H1 (cell line): ENCODE data around the gene GRK3. TPM values are rescaled to one million over a fixed set of nuclear protein-coding genes. Genes with fewer than 3 reads are reported as not detected.

Source experiments
- CTCF ChIA-PET: fragments of 300-600 bp; sonication (Branson Sonifier 250); formaldehyde crosslinking; loops from one replicate; lab custom pipeline; 2021; ENCODE audit not compliant: partially characterized antibody; lab: Charles Lee
- POLR2A ChIA-PET: fragments of 300-600 bp; sonication (Branson Sonifier 250); formaldehyde crosslinking; loops from one replicate; lab custom pipeline; 2021; ENCODE audit warnings: inconsistent platforms; ENCODE audit not compliant: partially characterized antibody; lab: Charles Lee
- DNase-seq, 2 experiments: peaks; one replicate each; pipeline versions ENCODE4 v3.0.0 to v3.0.0-alpha.2; 2010 to 2022; ENCODE audit warnings: low spot score in 2 of 2, low read depth in 1 of 2, mixed read lengths in 1 of 2
- FAIRE-seq: peaks from 2 replicates; lab custom pipeline; 2011; peaks lifted over from hg19 to GRCh38; lab: Jason Lieb, UNC
- H2AFZ ChIP-seq: 2 replicates; pipeline ENCODE4 v1.8.1; 2012; ENCODE audit warnings: low read length, inconsistent platforms
- H2AK5ac ChIP-seq: 2 replicates; pipeline ENCODE4 v1.6.1; 2013; ENCODE audit warnings: low read depth, low read length
- H2BK120ac ChIP-seq: replicated peaks from 2 replicates; pipeline ENCODE3; 2013; ENCODE audit warnings: low read depth, low read length, inconsistent platforms
- H2BK12ac ChIP-seq: 2 replicates; pipeline ENCODE4 v1.6.1; 2013; ENCODE audit warnings: low read depth, low read length
- H2BK15ac ChIP-seq: 2 replicates; pipeline ENCODE4 v1.6.1; 2013; ENCODE audit warnings: low read length
- H2BK20ac ChIP-seq: 2 replicates; pipeline ENCODE4 v1.6.1; 2013; ENCODE audit warnings: low read length
- H2BK5ac ChIP-seq: 2 replicates; pipeline ENCODE4 v1.6.1; 2013; ENCODE audit warnings: low read depth, low read length
- H3K14ac ChIP-seq: 2 replicates; pipeline ENCODE4 v1.6.1; 2013; ENCODE audit warnings: inconsistent platforms; ENCODE audit not compliant: insufficient read length
- H3K18ac ChIP-seq: 2 replicates; pipeline ENCODE4 v1.6.1; 2013; ENCODE audit warnings: low read length; ENCODE audit errors: extremely low read depth
- H3K23ac ChIP-seq: 2 replicates; pipeline ENCODE4 v1.6.1; 2013; ENCODE audit warnings: inconsistent platforms; ENCODE audit not compliant: insufficient read length
- H3K23me2 ChIP-seq: 2 replicates; pipeline ENCODE4 v1.6.1; 2013; ENCODE audit warnings: low read depth, low read length
- H3K27ac ChIP-seq: 2 replicates; pipeline ENCODE4 v1.6.1; 2011; ENCODE audit warnings: low read depth, low read length, inconsistent platforms
- H3K27me3 ChIP-seq, 4 experiments: replicated peaks in 1 of 4; 1 replicate in 1 of 4; 2 replicates in 3 of 4; pipeline versions ENCODE4 v1.6.1 to v1.8.1; 2011 to 2013; ENCODE audit warnings: low read length in 3 of 4, mild to moderate bottlenecking in 3 of 4, inconsistent platforms in 2 of 4, mixed read lengths in 2 of 4, moderate library complexity in 1 of 4; ENCODE audit not compliant: control insufficient read depth in 3 of 4, insufficient read depth in 3 of 4; ENCODE audit errors: extremely low read depth in 1 of 4
- H3K36me3 ChIP-seq, 4 experiments: 2 replicates each; pipeline versions ENCODE4 v1.6.1 to v1.8.1; 2011 to 2013; ENCODE audit warnings: mild to moderate bottlenecking in 4 of 4, low read length in 3 of 4, moderate library complexity in 2 of 4, control low read depth in 1 of 4, inconsistent platforms in 1 of 4; ENCODE audit not compliant: insufficient read depth in 4 of 4, control insufficient read depth in 2 of 4
- H3K4ac ChIP-seq: replicated peaks from 2 replicates; pipeline ENCODE3; 2013; ENCODE audit warnings: low read length, low read depth, mixed read lengths, inconsistent platforms; ENCODE audit not compliant: insufficient read length
- H3K4me1 ChIP-seq, 4 experiments: replicated peaks in 1 of 4; 1 replicate in 1 of 4; 2 replicates in 3 of 4; pipeline versions ENCODE4 v1.6.1 to v1.8.1; 2011 to 2013; ENCODE audit warnings: low read length in 3 of 4, inconsistent platforms in 2 of 4, mixed read lengths in 1 of 4; ENCODE audit not compliant: insufficient read depth in 4 of 4, control insufficient read depth in 3 of 4
- H3K4me2 ChIP-seq, 2 experiments: 2 replicates each; pipeline versions ENCODE4 v1.6.1 to v1.8.1; 2011 to 2013; ENCODE audit warnings: low read depth in 2 of 2, low read length in 2 of 2, control low read depth in 1 of 2, inconsistent platforms in 1 of 2, mild to moderate bottlenecking in 1 of 2; ENCODE audit not compliant: insufficient read depth in 1 of 2
- H3K4me3 ChIP-seq, 4 experiments: fragments of 200-600, 300-600 bp in 1 of 4; sonication (generic), shearing (Covaris generic), sonication (Bioruptor Twin) in 1 of 4; 2 replicates each; pipeline versions ENCODE4 v1.5.1 to v1.8.1; 2011 to 2016; ENCODE audit warnings: low read length in 4 of 4, low read depth in 3 of 4, control low read depth in 2 of 4, inconsistent platforms in 2 of 4, mild to moderate bottlenecking in 2 of 4, mixed read lengths in 1 of 4, moderate library complexity in 1 of 4; ENCODE audit not compliant: insufficient read depth in 2 of 4; ENCODE audit errors: extremely low read depth in 1 of 4
- H3K56ac ChIP-seq: replicated peaks from 2 replicates; pipeline ENCODE3; 2013; ENCODE audit warnings: low read depth, mild to moderate bottlenecking, mixed read lengths, low read length, inconsistent platforms; ENCODE audit not compliant: insufficient read length
- H3K79me1 ChIP-seq: 2 replicates; pipeline ENCODE4 v1.6.1; 2013; ENCODE audit warnings: low read depth, low read length, control low read depth
- H3K79me2 ChIP-seq, 2 experiments: 2 replicates each; pipeline versions ENCODE4 v1.6.1 to v1.8.1; 2012 to 2013; ENCODE audit warnings: low read length in 2 of 2, mild to moderate bottlenecking in 2 of 2, inconsistent platforms in 1 of 2; ENCODE audit not compliant: insufficient read depth in 2 of 2, control insufficient read depth in 1 of 2
- H3K9ac ChIP-seq, 4 experiments: replicated peaks in 1 of 4; 1 replicate in 1 of 4; 2 replicates in 3 of 4; pipeline versions ENCODE4 v1.6.1 to v1.8.1; 2011 to 2013; ENCODE audit warnings: low read depth in 3 of 4, low read length in 3 of 4, control low read depth in 2 of 4, mild to moderate bottlenecking in 2 of 4, moderate library complexity in 2 of 4, inconsistent platforms in 1 of 4; ENCODE audit errors: extremely low read depth in 1 of 4
- H3K9me3 ChIP-seq, 2 experiments: 2 replicates each; pipeline versions ENCODE4 v1.6.1 to v1.8.1; 2012 to 2013; ENCODE audit warnings: mild to moderate bottlenecking in 2 of 2, moderate library complexity in 2 of 2, control low read depth in 1 of 2, inconsistent platforms in 1 of 2, low read depth in 1 of 2, low read length in 1 of 2, mixed read lengths in 1 of 2; ENCODE audit not compliant: insufficient read depth in 2 of 2
- H4K20me1 ChIP-seq, 2 experiments: replicated peaks in 1 of 2; 2 replicates each; pipeline versions ENCODE3 to v1.8.1; 2011 to 2013; ENCODE audit warnings: inconsistent platforms in 2 of 2, low read length in 2 of 2, mild to moderate bottlenecking in 1 of 2; ENCODE audit not compliant: insufficient read depth in 2 of 2, control insufficient read depth in 1 of 2
- H4K5ac ChIP-seq: 2 replicates; pipeline ENCODE4 v1.6.1; 2013; ENCODE audit warnings: low read length, low read depth, mixed read lengths, inconsistent platforms; ENCODE audit not compliant: insufficient read length
- H4K8ac ChIP-seq: 2 replicates; pipeline ENCODE4 v1.8.0; 2013; ENCODE audit warnings: mild to moderate bottlenecking, moderate library complexity, low read length, inconsistent platforms; ENCODE audit not compliant: insufficient read depth; ENCODE audit errors: extremely low read depth
- H4K91ac ChIP-seq: replicated peaks from 2 replicates; pipeline ENCODE3; 2013; ENCODE audit warnings: low read length, mixed read lengths, inconsistent platforms; ENCODE audit not compliant: insufficient read length
- ASH2L ChIP-seq: fragments of 200-600, 300-600 bp; sonication (generic); IDR thresholded peaks from one replicate; pipeline ENCODE4 v1.7.1; 2017; ENCODE audit warnings: low read length
- GTF2F1 ChIP-seq: IDR thresholded peaks from 2 replicates; pipeline ENCODE4 v1.6.1; 2012; ENCODE audit warnings: low read depth, low read length, improper control_type of control experiment, borderline replicate concordance
- HDAC6 ChIP-seq: IDR thresholded peaks from one replicate; pipeline ENCODE4 v1.7.1; 2012; ENCODE audit warnings: low read depth, mild to moderate bottlenecking, inconsistent platforms, low read length, moderate library complexity
- KDM1A ChIP-seq: fragments of 200-600, 300-600 bp; sonication (generic); IDR thresholded peaks from 2 replicates; pipeline ENCODE4 v1.7.1; 2016; ENCODE audit warnings: mild to moderate bottlenecking, low read length, borderline replicate concordance
- MAFK ChIP-seq: IDR thresholded peaks from 2 replicates; pipeline ENCODE4 v1.6.1; 2012; ENCODE audit warnings: low read depth, mild to moderate bottlenecking, improper control_type of control experiment, low read length
- PHF8 ChIP-seq: fragments of 200-600 bp; sonication (generic); conservative IDR thresholded peaks from 2 replicates; pipeline ENCODE4 v1.7.1; 2012; ENCODE audit warnings: low read depth, mild to moderate bottlenecking, inconsistent platforms, low read length, moderate library complexity
- POLR2A ChIP-seq, 2 experiments: IDR thresholded peaks; 1 replicate in 1 of 2; 2 replicates in 1 of 2; pipeline ENCODE4 v1.6.1; 2011; ENCODE audit warnings: low read depth in 2 of 2, low read length in 2 of 2, mild to moderate bottlenecking in 2 of 2; ENCODE audit errors: control extremely low read depth in 1 of 2
- SIRT6 ChIP-seq: IDR thresholded peaks from one replicate; pipeline ENCODE4 v1.7.1; 2012; ENCODE audit warnings: low read length, inconsistent platforms
- SP1 ChIP-seq: IDR thresholded peaks from 2 replicates; pipeline ENCODE4 v1.6.1; 2011; ENCODE audit warnings: low read depth, low read length
- SRF ChIP-seq: IDR thresholded peaks from 2 replicates; pipeline ENCODE4 v1.6.1; 2011; ENCODE audit warnings: mild to moderate bottlenecking, low read depth, low read length, moderate library complexity
- TAF7 ChIP-seq: optimal IDR thresholded peaks from 2 replicates; pipeline ENCODE3; 2011; ENCODE audit warnings: low read depth, mild to moderate bottlenecking, inconsistent platforms, low read length, moderate library complexity, borderline replicate concordance
- TBP ChIP-seq: IDR thresholded peaks from 2 replicates; pipeline ENCODE4 v1.6.1; 2011; ENCODE audit warnings: low read depth, low read length, improper control_type of control experiment
- ZNF274 ChIP-seq: IDR thresholded peaks from 2 replicates; pipeline ENCODE4 v1.7.0; 2012; ENCODE audit warnings: low read length, borderline replicate concordance; ENCODE audit errors: extremely low read depth
- WGBS, 2 experiments: shearing (Covaris generic) in 1 of 2; methylation state at CpG; one replicate each; pipeline versions ENCODE4 v1.1.6 to v1.1.7; 2013 to 2015; ENCODE audit warnings: low lambda C conversion rate in 2 of 2, mixed read lengths in 2 of 2, inconsistent platforms in 1 of 2, low coverage in 1 of 2, missing lambda C conversion rate in 1 of 2; ENCODE audit not compliant: insufficient replicate concordance in 2 of 2, insufficient coverage in 1 of 2, insufficient read length in 1 of 2; ENCODE audit errors: extremely low coverage in 1 of 2, missing lambda C conversion rate in 1 of 2; 5-methylcytosine and 5-hydroxymethylcytosine counted together
- polyA plus RNA-seq, 7 experiments: library from polyadenylated mRNA; depleted of rRNA in 3 of 7; stranded (reverse) in 5 of 7; unstranded in 2 of 7; fragments of >200 nt in 5 of 7; fragments of 200-250 nt in 2 of 7; gene quantifications; 1 replicate in 5 of 7; 2 replicates in 1 of 7; 4 replicates in 1 of 7; pipeline versions ENCODE4 v1.2.1 to v1.2.3, GENCODE V29; 2011 to 2013; ENCODE audit warnings: missing spikeins in 2 of 7, mixed read lengths in 2 of 7
- total RNA-seq: library from RNA; stranded (reverse); fragmentation: NEBNext Ultra II Directional; extraction: Animal tissue kit (Norgen Biotek cat#: 25700); gene quantifications from 2 replicates; pipeline ENCODE4 v1.2.1, GENCODE V29; 2021
- TF ChIP-seq, protein P1 (sequence below): IDR thresholded peaks from 2 replicates; pipeline ENCODE4 v1.6.1; 2012; ENCODE audit warnings: inconsistent platforms

Gene GRK3
- total and polyA plus RNA-seq, 2 of the 8 experiments (the other 6 are each of a cell fraction or from before 2014, with no cell fraction given), result 7.5 to 35.3 TPM

- peaks cover 0 to 5% (median 0%) of the 10 kb centered on the region in 4 experiments; a peak in 1 of 8 replicates for H3K36me3 ChIP-seq
- no peaks in the 10 kb centered on the region for H3K4me1 ChIP-seq
- H3K4me3 ChIP-seq, result no peak overlapping the region
- H3K18ac ChIP-seq, result no peak overlapping the region
- no peak overlapping the region for H2BK120ac ChIP-seq
- peaks cover 0 to 2% of the 10 kb centered on the region in 2 experiments for H4K20me1 ChIP-seq
- H2BK12ac ChIP-seq, result no peak overlapping the region
- H2BK20ac ChIP-seq, result no peak overlapping the region
- H3K27me3 ChIP-seq, result no peaks in the 10 kb centered on the region
- no peak overlapping the region for H2BK15ac ChIP-seq
- TF ChIP-seq TBP, result no peak
- TF ChIP-seq POLR2A (IDR thresholded peaks at IDR 0.05; ENCODE audit: control extremely low read depth in 1 of 2, low read depth in 2 of 2, low read length in 2 of 2), result no peak
- no peak for TF ChIP-seq HDAC6
- TF ChIP-seq TAF7, result no peak
- TF ChIP-seq MAFK, result no peak
- no peak for TF ChIP-seq SIRT6
- TF ChIP-seq SP1, result no peak
- TF ChIP-seq KDM1A, result no peak
- TF ChIP-seq, protein P1, sequence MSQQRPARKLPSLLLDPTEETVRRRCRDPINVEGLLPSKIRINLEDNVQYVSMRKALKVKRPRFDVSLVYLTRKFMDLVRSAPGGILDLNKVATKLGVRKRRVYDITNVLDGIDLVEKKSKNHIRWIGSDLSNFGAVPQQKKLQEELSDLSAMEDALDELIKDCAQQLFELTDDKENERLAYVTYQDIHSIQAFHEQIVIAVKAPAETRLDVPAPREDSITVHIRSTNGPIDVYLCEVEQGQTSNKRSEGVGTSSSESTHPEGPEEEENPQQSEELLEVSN, result no peak
- no peak for TF ChIP-seq GTF2F1
- no peak for TF ChIP-seq ASH2L
- TF ChIP-seq ZNF274, result no peak
- no peak for TF ChIP-seq PHF8
- TF ChIP-seq SRF, result no peak
- no peak overlapping the region for H4K8ac ChIP-seq
- H3K9me3 ChIP-seq, result no peaks in the 10 kb centered on the region
- H3K23me2 ChIP-seq, result no peaks in the 10 kb centered on the region
- H2BK5ac ChIP-seq, result no peak overlapping the region
- H3K14ac ChIP-seq, result no peak overlapping the region
- no peak overlapping the region for H2AFZ ChIP-seq
- H3K9ac ChIP-seq, result no peak overlapping the region
- POLR2A ChIA-PET, result no interaction called here
- no peaks in the 10 kb centered on the region for H3K79me2 ChIP-seq
- H2AK5ac ChIP-seq, result no peak overlapping the region
- WGBS, 2 experiments, result 93% methylated on average over 6 of the region's 6 CpGs; no CpG with 5 or more reads in 1 of the 2 experiments
- H3K23ac ChIP-seq, result no peak overlapping the region
- CTCF ChIA-PET, result interaction anchor here (0.6 kb wide), 2 partner anchors 81 to 425 kb away, joined by 3 to 4 read pairs; no protein-coding TSS in a partner anchor
- H3K56ac ChIP-seq, result no peak overlapping the region
- DNase-seq, result no peak
- FAIRE-seq, result no peak
- H3K27ac ChIP-seq, result no peak overlapping the region
- H4K91ac ChIP-seq, result no peak overlapping the region
- no peaks in the 10 kb centered on the region for H3K79me1 ChIP-seq
- no peak overlapping the region for H4K5ac ChIP-seq
- no peak overlapping the region for H3K4ac ChIP-seq
- no peak overlapping the region for H3K4me2 ChIP-seq
Observed at GRCh38 chr22:25709758-25710157, 145.3 kb downstream of the GRK3 start.
